C4-2B (cell line): ENCODE measurements around the gene PLXDC2.
"Not testable (repeated sequence)": the region's sequence is repeated elsewhere in the genome, so short reads cannot be mapped to it uniquely, and the experiment has no call there.

Experiments
- H3K27ac ChIP-seq: fragments of 450-650 bp; 2 replicates; pipeline ENCODE4 v1.5.1; 2017
- CTCF ChIP-seq: fragments of 450-650 bp; conservative IDR thresholded peaks from 2 replicates; pipeline ENCODE4 v1.5.1; 2017; ENCODE audit warnings: mild to moderate bottlenecking
- ZFX ChIP-seq: fragments of 450-650 bp; IDR thresholded peaks from 2 replicates; pipeline ENCODE4 v1.6.1; 2017

PLXDC2 gene

DNA sequence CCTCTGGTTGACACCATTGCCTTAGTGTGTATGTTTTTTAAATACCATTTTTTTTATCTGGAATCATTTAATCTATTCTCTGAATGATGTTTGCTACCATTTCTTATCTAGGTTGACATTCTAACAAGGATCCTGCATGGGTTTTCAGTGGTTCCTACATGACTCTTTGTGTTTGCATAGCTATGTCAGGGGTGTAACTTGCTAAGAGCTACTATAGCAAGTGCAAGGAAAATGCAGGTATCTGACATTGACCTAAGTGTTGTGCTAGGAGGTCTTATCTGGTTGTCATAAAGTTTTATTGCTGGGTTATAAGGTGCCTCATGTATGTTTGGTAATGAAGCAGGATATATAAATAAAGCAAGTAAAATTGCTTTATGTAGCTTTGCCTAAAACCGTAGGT lies 183.2 kb downstream of the PLXDC2 start:
- H3K27ac ChIP-seq = no peak overlapping the region
- TF ChIP-seq CTCF = no peak
- TF ChIP-seq ZFX = no peak

GRCh38 chr10:20002026-20002425 lies 185.8 kb downstream of the PLXDC2 start:
- not testable (repeated sequence) for H3K27ac ChIP-seq

GRCh38 chr10:20002657-20003056 lies 186.4 kb downstream of the PLXDC2 start:
- TF ChIP-seq CTCF (no peak), ZFX (no peak)

GRCh38 chr10:20004087-20004523 lies 187.9 kb downstream of the PLXDC2 start:
- TF ChIP-seq ZFX (no peak), CTCF (no peak)
- H3K27ac ChIP-seq = no peak overlapping the region

More at GRCh38 chr10:20002657-20003056, 186.4 kb downstream of the PLXDC2 start:
- H3K27ac ChIP-seq = no peak overlapping the region

DNA sequence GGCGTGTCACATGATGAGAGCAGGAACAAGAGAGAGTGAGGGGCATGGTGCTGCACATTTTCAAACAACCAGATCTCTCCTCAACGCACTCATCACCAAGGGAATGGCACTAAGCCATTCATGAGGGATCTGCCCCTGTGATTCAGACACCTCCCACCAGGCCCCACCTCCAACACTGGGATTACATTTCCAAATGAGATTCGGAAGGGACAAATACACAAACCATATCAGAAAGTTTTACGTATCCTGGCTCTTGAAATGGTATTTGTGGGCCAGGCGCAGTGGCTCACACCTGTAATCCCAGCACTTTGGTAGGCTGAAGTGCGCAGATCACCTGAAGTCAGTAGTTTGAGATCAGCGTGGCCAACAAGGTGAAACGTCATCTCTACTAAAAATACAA lies 189.4 kb downstream of the PLXDC2 start:
- no peak overlapping the region; the same call in 1 of the 2 replicates for H3K27ac ChIP-seq
- TF ChIP-seq CTCF (no peak), ZFX (no peak)

GRCh38 chr10:20006169-20006870 lies 190.1 kb downstream of the PLXDC2 start:
- TF ChIP-seq CTCF (no peak), ZFX (no peak)
- H3K27ac ChIP-seq = no peak overlapping the region; the same call in 1 of the 2 replicates

GRCh38 chr10:20007426-20007825 lies 191.2 kb downstream of the PLXDC2 start:
- H3K27ac ChIP-seq = no peak overlapping the region
- no peak for TF ChIP-seq ZFX
- TF ChIP-seq CTCF = no peak
